Heart left ventricle (tissue), 13 donors: ENCODE data around the gene KEL.

Source experiments
- CTCF ChIP-seq, 12 donors: fragments of 200-600 bp; sonication (generic) in 4 of 12; IDR thresholded peaks; one replicate each; pipeline versions ENCODE4 v1.5.0 to v1.8.0; 2018 to 2022; ENCODE audit warnings: antibody characterized with exemption in 12 of 12, mild to moderate bottlenecking in 5 of 12
- POLR2A ChIP-seq, 2 donors: fragments of 450-650 bp; IDR thresholded peaks; one replicate each; pipeline ENCODE4 v1.6.1; 2017; ENCODE audit warnings: antibody characterized with exemption in 2 of 2, mild to moderate bottlenecking in 2 of 2, moderate library complexity in 2 of 2
- donor health status: ischemic (EF 13 %, LVEDD 7.1; RV severe dilation, severe dysfunction).
- donor health status: DM: no; HTN: yes; CAD: no.
- donor health status: DM: no; HTN: no; CAD: no.
- donor health status: ischemic (EF 25% LVEDD 6.9; RV normal size, moderate dysfunction).
- donor health status: ischemic (EF 25% LVEDD 5.7; RV mildly dilated, moderate dysfunction).
- donor health status: ischemic (EF 35%, LVEDD 5.7; RV mildly dilated, moderate dysfunction).
- donor health status: nonischemic (EF 11% LVEDD 7.7; RV severe dilation, severe dysfunction).
- donor health status: DM: yes; HTN: yes; CAD: no.
- donor health status: PGD.
- donor health status: ischemic (EF 29% LVEDD 5.4; RV normal size, mild dysfunction).
- donor health status: nonischemic (EF 23%, LVEDD 6.1; RV moderate dilation, normal function).

- TF ChIP-seq CTCF (IDR thresholded peaks at IDR 0.05) (peak; percentile 61 to 81 (median 72)), POLR2A (IDR thresholded peaks at IDR 0.05) (no peak)
These were observed 41.4 kb upstream of the KEL start for GRCh38 chr7:143003393-143004051.
